ENCODE measurements around the gene TAF5L. TPM values are rescaled to one million over a fixed set of nuclear protein-coding genes. Genes with fewer than 3 reads are reported as not detected.

The TAF5L gene
- total RNA-seq, 5 donors from 2014 or later (not counting 1 experiment from before 2014, with no cell fraction given) = 18.8 to 28.9 (median 21.9) TPM

DNA sequence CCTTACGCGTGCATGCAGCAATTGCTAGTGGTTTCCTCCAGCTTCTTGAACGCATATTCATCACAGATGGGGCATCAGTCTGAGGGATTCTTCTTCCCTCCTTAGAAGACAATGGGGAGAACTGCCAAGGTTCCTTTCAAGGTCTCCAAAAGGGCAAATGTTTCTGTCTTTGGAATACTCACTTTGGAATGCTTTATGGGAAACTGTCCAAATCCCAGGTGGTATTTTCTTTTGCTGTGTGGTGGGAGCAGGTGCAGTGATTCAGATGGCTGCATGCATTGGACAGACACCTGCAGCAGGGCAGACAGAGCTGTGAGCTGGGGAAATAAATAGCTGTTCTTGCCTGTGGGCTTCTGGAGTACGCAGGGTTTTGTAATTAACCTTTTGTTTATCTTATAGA lies 40.7 kb upstream of the TAF5L start:
- ATAC-seq (replicated peaks in 1 of 4) = no peak

DNA sequence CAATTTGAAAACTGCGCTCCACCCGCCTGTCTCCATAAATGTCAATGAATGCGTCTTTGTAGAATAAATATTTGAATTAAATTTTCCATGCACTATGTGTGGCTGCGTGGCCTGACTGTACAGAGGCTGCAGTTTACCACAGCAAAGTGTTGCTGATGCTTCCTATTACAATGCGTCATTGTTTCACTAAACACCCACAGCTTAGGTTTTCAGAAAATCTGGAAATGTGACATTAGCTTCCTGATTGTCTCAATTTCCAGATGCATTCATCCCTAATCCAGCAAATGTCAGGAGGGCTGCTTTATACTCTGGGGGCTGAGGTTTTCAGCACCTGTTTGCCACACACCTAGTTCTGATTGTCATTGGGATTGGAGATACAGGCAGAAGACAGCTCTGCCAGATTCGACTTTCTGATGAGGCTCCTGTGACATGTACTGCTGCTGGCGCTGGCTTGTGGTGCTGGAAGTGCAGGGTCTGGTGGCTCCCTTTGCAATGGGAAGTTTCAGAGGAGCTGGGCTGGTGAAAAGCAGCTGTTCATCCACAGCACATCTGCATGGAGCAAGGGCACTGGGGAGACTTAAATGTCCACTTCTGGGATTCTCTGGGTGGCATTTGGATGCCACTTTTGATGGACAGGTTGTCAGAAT lies 40.1 kb upstream of the TAF5L start:
- H3K36me3 Mint-ChIP-seq = peaks cover 22% of the 10 kb centered on the region
- ChIA-PET POLR2A (no interaction called here), CTCF (no interaction called here)
- H3K27me3 Mint-ChIP-seq = no peaks in the 10 kb centered on the region
- DNase-seq = no peak
- ATAC-seq (replicated peaks in 1 of 4) = no peak
- no peaks in the 10 kb centered on the region for H3K36me3 ChIP-seq (ENCODE audit: control insufficient read depth in 2 of 2, extremely low read depth in 1 of 2, insufficient read depth in 1 of 2, low read length in 1 of 2)
- no peak overlapping the region for H3K27ac Mint-ChIP-seq
- H3K9me3 ChIP-seq = no peaks in the 10 kb centered on the region
- H3K4me3 ChIP-seq (ENCODE audit: control insufficient read depth in 1 of 2, extremely low read depth in 1 of 2, low read length in 1 of 2) = no peak overlapping the region
- WGBS (ENCODE audit: insufficient coverage) = 90% methylated on average over 2 of the region's 7 CpGs
- H3K9me3 Mint-ChIP-seq = no peaks in the 10 kb centered on the region
- no peak overlapping the region for H3K27ac ChIP-seq (ENCODE audit: low read length)
- peaks cover 6% of the 10 kb centered on the region in 3 donors for H3K4me1 Mint-ChIP-seq
- H3K4me3 Mint-ChIP-seq = no peak overlapping the region
- peaks cover 0 to 22% of the 10 kb centered on the region in 2 experiments for H3K4me1 ChIP-seq (ENCODE audit: control insufficient read depth in 1 of 2, extremely low read depth in 1 of 2, insufficient read depth in 2 of 2, low read length in 2 of 2)
- H3K27me3 ChIP-seq (replicated peaks in 1 of 2; ENCODE audit: control insufficient read depth in 2 of 2, extremely low read depth in 1 of 2, insufficient read depth in 2 of 2, low read length in 1 of 2) = no peaks in the 10 kb centered on the region

More for the DNA sequence above, 40.7 kb upstream of the TAF5L start:
- Mint-ChIP-seq H3K4me3 (no peak overlapping the region), H3K9me3 (no peaks in the 10 kb centered on the region), H3K36me3 (peaks cover 18% of the 10 kb centered on the region), H3K4me1 (peaks cover under 1 to 5% (median 2%) of the 10 kb centered on the region in 3 donors), H3K27ac (no peak overlapping the region), H3K27me3 (no peaks in the 10 kb centered on the region)
- no peaks in the 10 kb centered on the region for H3K9me3 ChIP-seq
- no peak for DNase-seq
- ChIA-PET POLR2A (no interaction called here), CTCF (no interaction called here)
- no peaks in the 10 kb centered on the region for H3K36me3 ChIP-seq (ENCODE audit: control insufficient read depth in 2 of 2, extremely low read depth in 1 of 2, insufficient read depth in 1 of 2, low read length in 1 of 2)
- WGBS (ENCODE audit: insufficient coverage) = 90% methylated on average over 4 of the region's 4 CpGs
- H3K4me1 ChIP-seq (ENCODE audit: control insufficient read depth in 1 of 2, extremely low read depth in 1 of 2, insufficient read depth in 2 of 2, low read length in 2 of 2) = peaks cover 0 to 18% of the 10 kb centered on the region in 2 experiments
- H3K27me3 ChIP-seq (replicated peaks in 1 of 2; ENCODE audit: control insufficient read depth in 2 of 2, extremely low read depth in 1 of 2, insufficient read depth in 2 of 2, low read length in 1 of 2) = no peaks in the 10 kb centered on the region
- no peak overlapping the region for H3K27ac ChIP-seq (ENCODE audit: low read length)
- H3K4me3 ChIP-seq (ENCODE audit: control insufficient read depth in 1 of 2, extremely low read depth in 1 of 2, low read length in 1 of 2) = no peak overlapping the region

DNA sequence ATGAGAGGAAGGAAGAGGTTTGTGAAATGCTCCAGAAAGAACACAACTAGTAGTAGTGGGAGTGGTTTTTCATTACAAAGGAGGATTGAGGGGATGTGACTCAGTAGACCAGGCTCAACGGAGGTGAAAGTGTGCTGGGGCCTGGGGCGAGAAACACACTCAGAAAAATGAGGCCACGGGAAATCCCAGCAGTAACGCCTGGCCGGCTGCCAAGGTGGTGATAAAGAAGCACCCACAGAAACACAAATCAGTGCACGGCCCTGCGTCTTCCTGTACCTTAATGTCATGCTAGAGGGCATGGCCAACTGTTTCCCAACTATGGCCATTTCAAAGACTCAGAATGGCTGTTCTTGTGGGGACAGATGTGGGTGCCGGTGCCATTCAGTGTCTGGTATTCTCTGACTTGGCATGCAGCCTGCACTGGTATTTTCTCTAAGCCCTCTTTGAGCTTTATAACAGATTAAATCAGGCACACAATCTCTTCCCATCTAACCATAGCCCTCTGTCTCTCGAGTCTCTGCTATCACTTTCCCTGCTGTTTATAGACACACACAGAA lies 38.3 kb upstream of the TAF5L start:
- H3K9me3 Mint-ChIP-seq = no peaks in the 10 kb centered on the region
- H3K27me3 Mint-ChIP-seq = no peaks in the 10 kb centered on the region
- Histone ChIP-seq H3K27me3 (replicated peaks in 1 of 2; ENCODE audit: control insufficient read depth in 2 of 2, extremely low read depth in 1 of 2, insufficient read depth in 2 of 2, low read length in 1 of 2) (no peaks in the 10 kb centered on the region), H3K27ac (ENCODE audit: low read length) (no peak overlapping the region), H3K4me3 (ENCODE audit: control insufficient read depth in 1 of 2, extremely low read depth in 1 of 2, low read length in 1 of 2) (no peak overlapping the region), H3K9me3 (no peaks in the 10 kb centered on the region), H3K4me1 (ENCODE audit: control insufficient read depth in 1 of 2, extremely low read depth in 1 of 2, insufficient read depth in 2 of 2, low read length in 2 of 2) (peaks cover 0 to 22% of the 10 kb centered on the region in 2 experiments), H3K36me3 (ENCODE audit: control insufficient read depth in 2 of 2, extremely low read depth in 1 of 2, insufficient read depth in 1 of 2, low read length in 1 of 2) (peaks cover 0 to 4% of the 10 kb centered on the region in 2 donors)
- 2% methylated on average over 6 of the region's 9 CpGs for WGBS (ENCODE audit: insufficient coverage)
- no peak overlapping the region for H3K27ac Mint-ChIP-seq
- H3K4me3 Mint-ChIP-seq = no peak overlapping the region
- peak; percentile 63 to 81 (median 75) for ATAC-seq (replicated peaks in 1 of 4)
- DNase-seq = peak; percentile 43 to 84 (median 66)
- ChIA-PET POLR2A (no interaction called here), CTCF (no interaction called here)
- peaks cover 23% of the 10 kb centered on the region for H3K36me3 Mint-ChIP-seq
- H3K4me1 Mint-ChIP-seq = peaks cover 7 to 8% (median 7%) of the 10 kb centered on the region in 3 donors

DNA sequence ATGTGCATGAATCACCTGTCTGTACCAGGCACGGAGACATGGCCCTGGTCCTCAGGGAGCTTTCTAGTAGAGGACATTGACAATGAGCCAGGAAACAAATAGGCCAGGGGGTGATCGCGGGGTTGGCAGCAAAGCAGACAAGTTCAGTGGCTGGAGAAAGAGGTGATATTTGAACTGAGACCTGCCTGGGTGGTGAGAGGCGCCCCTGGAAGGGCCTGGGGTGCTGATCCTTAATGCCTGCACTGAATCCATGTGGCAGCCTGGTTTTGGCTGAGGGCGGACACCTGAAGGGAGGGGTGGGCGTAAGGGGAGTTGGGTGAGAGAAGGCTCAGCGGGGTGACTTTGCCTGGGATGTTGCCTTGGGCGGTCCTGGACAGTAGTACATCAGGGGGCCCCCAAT lies 36.0 kb upstream of the TAF5L start:
- Mint-ChIP-seq H3K4me1 (peaks cover 7 to 8% (median 7%) of the 10 kb centered on the region in 3 donors), H3K27ac (no peak overlapping the region), H3K27me3 (no peaks in the 10 kb centered on the region), H3K36me3 (peaks cover 14% of the 10 kb centered on the region), H3K4me3 (no peak overlapping the region), H3K9me3 (no peaks in the 10 kb centered on the region)
- H3K4me3 ChIP-seq (ENCODE audit: control insufficient read depth in 1 of 2, extremely low read depth in 1 of 2, low read length in 1 of 2) = no peak overlapping the region
- WGBS (ENCODE audit: insufficient coverage) = 99% methylated on average over 7 of the region's 8 CpGs
- no peaks in the 10 kb centered on the region for H3K9me3 ChIP-seq
- CTCF ChIA-PET = interaction anchor here (0.5 to 1.3 kb wide), 6 partner anchors 22 to 650 kb away, joined by 3 to 11 read pairs (median 3); no protein-coding TSS in a partner anchor
- no peak overlapping the region for H3K27ac ChIP-seq (ENCODE audit: low read length)
- POLR2A ChIA-PET = interaction anchor here in 1 of 2 donors (0.7 kb wide), 1 partner anchor 315 kb away, joined by 4 read pairs; no protein-coding TSS in a partner anchor
- H3K36me3 ChIP-seq (ENCODE audit: control insufficient read depth in 2 of 2, extremely low read depth in 1 of 2, insufficient read depth in 1 of 2, low read length in 1 of 2) = peaks cover 0 to 14% of the 10 kb centered on the region in 2 donors
- H3K27me3 ChIP-seq (replicated peaks in 1 of 2; ENCODE audit: control insufficient read depth in 2 of 2, extremely low read depth in 1 of 2, insufficient read depth in 2 of 2, low read length in 1 of 2) = no peaks in the 10 kb centered on the region
- ATAC-seq (replicated peaks in 1 of 4) (no peak), DNase-seq (no peak)
- peaks cover 0 to 22% of the 10 kb centered on the region in 2 experiments for H3K4me1 ChIP-seq (ENCODE audit: control insufficient read depth in 1 of 2, extremely low read depth in 1 of 2, insufficient read depth in 2 of 2, low read length in 2 of 2)

DNA sequence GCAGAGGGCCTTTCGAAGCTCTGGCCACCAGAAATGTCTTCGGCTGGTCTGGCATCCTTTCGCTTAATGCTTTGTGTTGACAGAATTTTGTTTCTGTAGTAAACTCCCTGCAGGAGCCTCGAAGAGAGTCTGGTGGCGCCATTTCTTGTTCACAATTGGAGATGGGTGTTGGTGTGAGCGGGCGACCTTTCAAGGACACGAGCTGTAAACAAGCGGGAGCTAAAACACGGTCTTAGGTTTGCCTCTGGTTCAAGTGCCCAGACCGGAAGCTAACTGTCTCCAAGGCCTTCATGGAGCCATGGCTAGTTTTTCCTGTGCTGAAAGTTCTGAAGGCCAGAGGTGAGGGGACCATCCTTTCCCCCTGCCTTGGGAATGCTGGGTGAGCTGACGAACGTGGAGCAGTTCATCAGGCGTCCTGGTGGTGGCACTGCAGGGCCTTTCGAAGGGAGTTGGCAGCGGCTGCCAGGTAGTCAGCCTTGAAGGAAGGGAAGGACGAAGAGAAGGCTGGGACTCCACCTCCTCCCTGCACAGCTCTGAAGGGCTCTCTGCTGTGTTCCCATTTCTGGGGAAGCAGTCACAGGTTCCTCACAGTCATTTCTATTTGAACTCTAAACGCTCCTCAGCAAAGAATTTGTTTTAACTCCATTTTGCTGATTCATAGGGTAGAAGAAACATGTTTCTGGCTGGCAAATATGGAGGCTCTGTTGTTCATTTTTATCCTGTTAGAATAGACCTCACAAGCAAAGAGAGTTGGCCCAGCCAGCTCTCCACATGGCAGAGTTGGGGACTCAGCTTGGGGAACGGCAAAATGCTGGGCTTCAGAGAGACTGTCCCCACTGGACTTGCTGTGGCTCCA lies 35.3 kb upstream of the TAF5L start:
- H3K9me3 Mint-ChIP-seq = no peaks in the 10 kb centered on the region
- POLR2A ChIA-PET = interaction anchor here (0.6 to 0.7 kb wide), 2 partner anchors 316 to 402 kb away, joined by 3 to 4 read pairs; no protein-coding TSS in a partner anchor

More for the DNA sequence above, 35.3 kb upstream of the TAF5L start:
- Histone ChIP-seq H3K27me3 (replicated peaks in 1 of 2; ENCODE audit: control insufficient read depth in 2 of 2, extremely low read depth in 1 of 2, insufficient read depth in 2 of 2, low read length in 1 of 2) (no peaks in the 10 kb centered on the region), H3K9me3 (no peaks in the 10 kb centered on the region), H3K4me3 (ENCODE audit: control insufficient read depth in 1 of 2, extremely low read depth in 1 of 2, low read length in 1 of 2) (no peak overlapping the region), H3K4me1 (ENCODE audit: control insufficient read depth in 1 of 2, extremely low read depth in 1 of 2, insufficient read depth in 2 of 2, low read length in 2 of 2) (peaks cover 0 to 22% of the 10 kb centered on the region in 2 experiments), H3K36me3 (ENCODE audit: control insufficient read depth in 2 of 2, extremely low read depth in 1 of 2, insufficient read depth in 1 of 2, low read length in 1 of 2) (peaks cover 0 to 14% of the 10 kb centered on the region in 2 donors), H3K27ac (ENCODE audit: low read length) (no peak overlapping the region)
- peaks cover 7 to 8% (median 7%) of the 10 kb centered on the region in 3 donors for H3K4me1 Mint-ChIP-seq
- H3K27me3 Mint-ChIP-seq = no peaks in the 10 kb centered on the region
- H3K4me3 Mint-ChIP-seq = no peak overlapping the region
- CTCF ChIA-PET = interaction anchor here (0.5 to 1.3 kb wide), 11 partner anchors 23 to 651 kb away, joined by 3 to 11 read pairs (median 3); no protein-coding TSS in a partner anchor
- H3K27ac Mint-ChIP-seq = no peak overlapping the region
- WGBS (ENCODE audit: insufficient coverage) = 72% methylated on average over 9 of the region's 19 CpGs
- peak; percentile 75 to 82 (median 78) for ATAC-seq (replicated peaks in 1 of 4)
- peaks cover 14% of the 10 kb centered on the region for H3K36me3 Mint-ChIP-seq
- DNase-seq = peak; percentile 31 to 78 (median 61)

All from T-cell (primary cell).